Glutamatergic neuron (in vitro differentiated cells): ENCODE measurements around the gene MKNK2. TPM values are rescaled to one million over a fixed set of nuclear protein-coding genes. Genes with fewer than 3 reads are reported as not detected.

ENCODE experiments used
- DNase-seq: peaks from one replicate; pipeline ENCODE4 v3.0.0; 2022
- H3K27ac Mint-ChIP-seq: one replicate; pipeline ENCODE4 v1.8.0; 2020; ENCODE audit warnings: mild to moderate bottlenecking, mixed read lengths, inconsistent platforms; ENCODE audit not compliant: unreplicated experiment
- H3K27me3 Mint-ChIP-seq: one replicate; pipeline ENCODE4 v1.8.0; 2020; ENCODE audit warnings: mild to moderate bottlenecking, moderate library complexity, mixed read lengths, inconsistent platforms; ENCODE audit not compliant: unreplicated experiment
- H3K36me3 Mint-ChIP-seq: one replicate; pipeline ENCODE4 v1.8.0; 2020; ENCODE audit warnings: mild to moderate bottlenecking, mixed read lengths, inconsistent platforms; ENCODE audit not compliant: unreplicated experiment
- H3K4me1 Mint-ChIP-seq: one replicate; pipeline ENCODE4 v1.8.0; 2020; ENCODE audit warnings: mild to moderate bottlenecking, low read depth, mixed read lengths, inconsistent platforms; ENCODE audit not compliant: unreplicated experiment
- H3K4me3 Mint-ChIP-seq: one replicate; pipeline ENCODE4 v1.8.0; 2020; ENCODE audit warnings: mild to moderate bottlenecking, mixed read lengths, inconsistent platforms; ENCODE audit not compliant: unreplicated experiment
- H3K9me3 Mint-ChIP-seq: one replicate; pipeline ENCODE4 v1.8.0; 2020; ENCODE audit warnings: mild to moderate bottlenecking, moderate library complexity, mixed read lengths, inconsistent platforms; ENCODE audit not compliant: unreplicated experiment
- total RNA-seq: library from RNA; stranded (reverse); fragmentation: NEBNext Ultra II Directional; extraction: Animal tissue kit (Norgen Biotek cat#: 25700); gene quantifications from one replicate; pipeline ENCODE4 v1.2.1, GENCODE V29; 2021; ENCODE audit not compliant: unreplicated experiment
- TF ChIP-seq, protein P1 (sequence below): fragments of 200-600 bp; sonication (generic); IDR thresholded peaks from one replicate; pipeline ENCODE4 v1.5.0; 2021; ENCODE audit not compliant: partially characterized antibody, unreplicated experiment

Gene MKNK2
- total RNA-seq, 1 donor from 2014 or later: 149 TPM

DNA sequence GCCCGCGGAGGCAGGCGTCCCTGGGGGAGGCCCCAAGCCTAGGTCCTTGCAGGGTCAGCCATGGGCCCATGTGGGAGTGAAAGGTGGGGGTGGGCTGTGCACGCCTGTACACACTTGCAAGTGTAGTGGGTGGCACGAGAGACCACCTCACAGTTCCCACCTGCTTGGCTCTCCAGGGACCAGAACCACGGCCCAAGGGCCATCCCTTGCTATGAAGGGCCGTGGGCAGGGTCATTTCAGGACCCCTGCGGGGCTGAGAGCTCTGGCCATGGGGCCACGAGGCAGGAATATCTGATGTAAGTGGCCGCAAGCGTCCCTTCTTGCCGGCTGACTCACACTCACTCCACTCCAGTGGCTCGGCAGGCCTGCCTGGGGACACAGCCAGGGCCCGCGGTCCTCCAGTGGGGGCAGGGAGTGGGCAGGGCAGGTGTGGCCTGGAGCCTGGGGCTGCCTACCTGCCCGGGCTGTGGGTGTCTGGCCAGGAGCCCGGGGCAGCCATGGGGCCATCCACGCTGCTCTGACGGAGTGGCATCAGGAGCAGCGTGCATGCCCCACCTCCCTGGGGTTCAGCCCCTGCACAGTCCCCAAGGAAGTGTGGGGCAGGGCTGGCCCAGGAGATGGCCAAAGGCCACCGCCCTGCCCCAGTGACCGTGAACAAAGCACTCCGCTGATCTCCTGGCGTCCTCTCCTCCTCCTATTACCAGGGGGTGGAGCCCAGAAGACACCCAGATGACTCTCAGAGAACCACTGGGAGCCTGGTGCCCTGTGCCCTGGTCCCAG is 8.6 kb upstream of the MKNK2 start:
- Mint-ChIP-seq H3K27ac (peak overlapping the region; percentile 97), H3K4me1 (peaks cover 9% of the 10 kb centered on the region), H3K9me3 (peaks cover 6% of the 10 kb centered on the region), H3K4me3 (peak overlapping the region; percentile 93), H3K36me3 (no peaks in the 10 kb centered on the region), H3K27me3 (peaks cover 15% of the 10 kb centered on the region)
- TF ChIP-seq, protein P1, sequence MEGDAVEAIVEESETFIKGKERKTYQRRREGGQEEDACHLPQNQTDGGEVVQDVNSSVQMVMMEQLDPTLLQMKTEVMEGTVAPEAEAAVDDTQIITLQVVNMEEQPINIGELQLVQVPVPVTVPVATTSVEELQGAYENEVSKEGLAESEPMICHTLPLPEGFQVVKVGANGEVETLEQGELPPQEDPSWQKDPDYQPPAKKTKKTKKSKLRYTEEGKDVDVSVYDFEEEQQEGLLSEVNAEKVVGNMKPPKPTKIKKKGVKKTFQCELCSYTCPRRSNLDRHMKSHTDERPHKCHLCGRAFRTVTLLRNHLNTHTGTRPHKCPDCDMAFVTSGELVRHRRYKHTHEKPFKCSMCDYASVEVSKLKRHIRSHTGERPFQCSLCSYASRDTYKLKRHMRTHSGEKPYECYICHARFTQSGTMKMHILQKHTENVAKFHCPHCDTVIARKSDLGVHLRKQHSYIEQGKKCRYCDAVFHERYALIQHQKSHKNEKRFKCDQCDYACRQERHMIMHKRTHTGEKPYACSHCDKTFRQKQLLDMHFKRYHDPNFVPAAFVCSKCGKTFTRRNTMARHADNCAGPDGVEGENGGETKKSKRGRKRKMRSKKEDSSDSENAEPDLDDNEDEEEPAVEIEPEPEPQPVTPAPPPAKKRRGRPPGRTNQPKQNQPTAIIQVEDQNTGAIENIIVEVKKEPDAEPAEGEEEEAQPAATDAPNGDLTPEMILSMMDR: no peak
- DNase-seq: peak; percentile 51

DNA sequence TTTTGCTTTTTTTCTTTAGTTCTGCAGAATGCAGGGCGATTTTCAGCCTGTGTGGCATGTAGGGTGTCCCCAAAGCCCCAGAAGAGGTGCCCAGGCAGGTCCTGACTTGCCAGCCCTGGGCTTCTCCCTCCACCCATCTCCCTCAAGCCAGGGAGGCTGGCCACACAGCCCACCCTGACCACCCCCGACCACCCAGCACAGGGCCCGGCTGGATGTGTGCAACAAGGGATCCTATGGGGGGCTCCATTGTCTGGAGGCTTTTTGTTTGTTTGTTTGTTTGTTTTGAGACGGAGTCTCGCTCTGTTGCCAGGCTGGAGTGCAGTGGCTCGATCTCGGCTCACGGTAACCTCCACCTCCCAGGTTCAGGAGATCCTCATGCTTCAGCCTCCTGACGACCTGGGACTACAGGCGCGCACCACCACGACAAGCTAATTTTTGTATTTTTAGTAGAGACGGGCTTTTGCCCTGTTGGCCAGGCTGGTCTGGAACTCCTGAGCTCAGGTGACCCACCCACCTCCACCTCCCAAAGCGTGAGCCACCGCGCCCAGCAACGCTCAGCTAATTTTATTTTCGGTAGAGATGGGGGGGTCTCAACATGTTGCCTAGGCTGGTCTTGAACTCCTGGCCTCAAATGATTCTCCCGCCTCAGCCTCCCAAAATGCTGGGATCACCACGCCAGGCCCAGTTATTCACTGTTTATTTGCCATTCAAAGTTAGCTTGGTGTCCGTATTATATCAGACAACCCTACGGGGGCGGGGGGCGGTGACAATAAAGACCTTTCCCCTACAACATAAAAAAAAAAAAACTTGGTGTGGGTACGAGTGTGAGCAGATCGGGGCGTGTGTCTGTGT is 7.8 kb upstream of the MKNK2 start:
- peaks cover 8% of the 10 kb centered on the region for H3K4me1 Mint-ChIP-seq
- peak overlapping the region; percentile 48 for H3K27ac Mint-ChIP-seq
- no peak overlapping the region for H3K4me3 Mint-ChIP-seq
- H3K27me3 Mint-ChIP-seq: peaks cover 15% of the 10 kb centered on the region
- peaks cover 6% of the 10 kb centered on the region for H3K9me3 Mint-ChIP-seq
- TF ChIP-seq, protein P1: no peak
- H3K36me3 Mint-ChIP-seq: no peaks in the 10 kb centered on the region
- DNase-seq: no peak

DNA sequence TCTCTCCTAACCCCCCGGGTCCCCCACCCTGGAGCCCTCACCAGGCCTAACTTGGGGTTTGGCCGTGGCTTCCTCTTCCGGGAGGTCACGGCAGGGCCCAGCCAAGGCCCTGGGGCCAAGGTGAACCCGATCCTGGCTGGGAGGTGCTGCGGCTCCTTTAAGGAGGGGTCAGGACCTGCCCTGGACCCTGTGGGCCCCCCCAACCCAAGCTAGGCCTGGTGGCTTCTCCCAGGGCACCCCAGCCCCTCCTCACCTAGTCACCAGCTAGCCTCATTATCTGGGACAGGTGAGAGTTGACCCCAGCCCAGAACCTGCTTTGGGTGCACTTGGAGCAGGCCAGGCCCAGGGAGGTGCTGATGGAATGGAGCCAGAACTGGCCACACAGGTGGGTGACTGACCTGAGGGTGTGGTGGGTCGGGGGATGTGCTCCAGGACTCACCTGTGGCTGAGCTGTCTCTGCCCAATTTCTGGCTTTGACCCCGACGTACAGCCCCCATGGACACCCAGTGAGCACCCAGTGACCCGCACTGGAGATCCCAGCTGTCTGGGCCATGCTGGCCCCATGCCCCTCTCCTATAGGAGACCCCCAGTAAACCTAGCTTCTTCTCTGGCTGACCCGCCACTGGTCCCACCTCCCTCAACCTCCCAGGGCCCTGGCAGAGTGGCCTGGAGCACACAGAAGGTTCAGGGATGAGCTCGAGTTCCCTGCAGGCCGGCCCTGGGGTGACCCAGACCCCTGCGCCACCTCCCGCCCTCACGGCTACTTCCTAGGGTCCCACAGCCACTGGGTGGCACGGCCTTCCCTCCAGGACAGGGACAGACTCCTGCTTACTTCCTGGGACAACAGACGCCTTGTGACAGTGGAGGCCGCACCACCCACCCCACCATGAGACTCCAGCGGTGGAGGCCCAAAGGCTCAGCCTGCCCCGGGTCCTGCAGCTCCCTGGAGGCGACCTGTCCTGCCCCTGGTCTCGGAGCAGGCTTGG is 6.7 kb upstream of the MKNK2 start:
- H3K9me3 Mint-ChIP-seq: peaks cover 5% of the 10 kb centered on the region
- no peak overlapping the region for H3K27ac Mint-ChIP-seq
- peaks cover 8% of the 10 kb centered on the region for H3K4me1 Mint-ChIP-seq
- no peak for DNase-seq
- no peak overlapping the region for H3K4me3 Mint-ChIP-seq
- TF ChIP-seq, protein P1: no peak
- H3K27me3 Mint-ChIP-seq: peaks cover 15% of the 10 kb centered on the region
- no peaks in the 10 kb centered on the region for H3K36me3 Mint-ChIP-seq

DNA sequence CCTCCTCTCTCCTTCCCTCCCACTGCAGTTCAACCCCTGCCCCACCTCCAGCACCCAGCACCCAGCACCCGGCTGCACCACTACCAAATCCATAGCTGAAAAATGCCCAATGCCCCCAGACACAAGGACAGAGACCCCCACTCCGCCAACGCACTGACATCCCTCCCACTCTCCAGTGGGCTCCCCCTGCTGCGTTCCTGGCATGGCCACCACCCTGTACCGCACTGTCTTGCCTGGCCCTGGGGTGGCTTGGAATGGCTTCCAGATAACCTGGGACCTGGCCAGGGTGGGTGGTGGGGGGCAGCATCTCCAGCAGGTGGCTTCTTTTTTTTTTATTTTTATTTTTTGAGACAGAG is 5.8 kb upstream of the MKNK2 start:
- no peak for DNase-seq
- H3K27ac Mint-ChIP-seq: no peak overlapping the region

More for the DNA sequence above, 5.8 kb upstream of the MKNK2 start:
- peaks cover 2% of the 10 kb centered on the region for H3K9me3 Mint-ChIP-seq
- no peak overlapping the region for H3K4me3 Mint-ChIP-seq
- TF ChIP-seq, protein P1: no peak
- H3K27me3 Mint-ChIP-seq: peaks cover 12% of the 10 kb centered on the region
- no peaks in the 10 kb centered on the region for H3K36me3 Mint-ChIP-seq
- H3K4me1 Mint-ChIP-seq: peaks cover 8% of the 10 kb centered on the region
